Activated naive CD4-positive, alpha-beta T cell (primary cell): ENCODE data around the gene ZXDC.

Source experiments
- DNase-seq, 4 experiments: peaks; one replicate each; lab custom pipeline; 2025; lab: John Stamatoyannopoulos, UW

The ZXDC gene

DNA sequence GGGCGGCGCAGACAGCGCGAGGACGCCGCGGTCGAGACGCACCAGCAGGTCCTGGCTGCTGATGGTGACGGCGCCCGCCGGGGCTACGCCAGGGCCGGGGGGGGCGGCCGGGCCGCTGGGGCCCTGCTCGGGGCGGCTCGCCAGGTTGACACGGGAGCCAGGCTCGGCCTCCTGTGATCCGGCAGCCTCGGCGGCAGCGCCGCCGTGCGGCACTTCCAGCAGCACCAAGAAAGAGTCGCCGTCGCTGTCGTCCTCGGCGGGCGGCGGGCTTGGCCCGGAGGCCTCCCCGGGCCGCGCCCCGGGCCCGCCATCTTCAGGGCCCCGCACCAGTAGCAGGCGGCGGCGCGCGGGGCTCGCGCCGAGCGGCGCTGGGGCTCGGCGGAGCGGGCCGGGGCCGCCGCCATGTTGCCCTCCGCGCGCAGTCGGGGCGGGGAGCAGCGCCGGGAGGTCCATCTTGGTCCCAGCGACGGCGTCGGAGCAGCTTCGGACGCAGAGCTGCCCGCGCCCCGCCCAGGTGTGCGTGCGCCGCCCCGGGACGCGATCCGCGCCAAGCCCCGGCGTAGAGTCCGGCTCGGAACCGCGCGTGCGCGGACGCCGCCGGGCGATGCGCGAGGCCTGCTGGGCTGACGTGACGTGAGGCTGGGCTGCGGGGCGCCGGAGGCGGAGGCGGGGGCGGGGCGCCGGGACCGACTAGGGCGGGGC is at the start of gene ZXDC:
Gene ZXDC, minus strand, starts transcription at position 479 of the 702 bp plus-strand sequence. Its CDS starts 26 bp downstream, at position 453.
- DNase-seq, result peak; percentile 81 to 92 (median 83)

- no peak for DNase-seq
Observed at GRCh38 chr3:126525091-126525852, 49.6 kb upstream of the ZXDC start.

- no peak for DNase-seq
Observed at GRCh38 chr3:126524429-126524988, 48.8 kb upstream of the ZXDC start.

GRCh38 chr3:126523745-126524428 is 48.2 kb upstream of the ZXDC start, which contains the start of gene CHST13:
Gene CHST13, plus strand, starts transcription at chr3:126524155. Its CDS starts 178 bp downstream, at chr3:126524333.
- no peak for DNase-seq

- DNase-seq, result peak in 2 of 4 experiments; percentile 5 to 6
Observed at GRCh38 chr3:126522363-126522788, 46.7 kb upstream of the ZXDC start.

GRCh38 chr3:126521122-126521891 is 45.6 kb upstream of the ZXDC start:
- DNase-seq, result no peak

GRCh38 chr3:126519506-126520455 is 44.1 kb upstream of the ZXDC start:
- DNase-seq, result no peak

DNA sequence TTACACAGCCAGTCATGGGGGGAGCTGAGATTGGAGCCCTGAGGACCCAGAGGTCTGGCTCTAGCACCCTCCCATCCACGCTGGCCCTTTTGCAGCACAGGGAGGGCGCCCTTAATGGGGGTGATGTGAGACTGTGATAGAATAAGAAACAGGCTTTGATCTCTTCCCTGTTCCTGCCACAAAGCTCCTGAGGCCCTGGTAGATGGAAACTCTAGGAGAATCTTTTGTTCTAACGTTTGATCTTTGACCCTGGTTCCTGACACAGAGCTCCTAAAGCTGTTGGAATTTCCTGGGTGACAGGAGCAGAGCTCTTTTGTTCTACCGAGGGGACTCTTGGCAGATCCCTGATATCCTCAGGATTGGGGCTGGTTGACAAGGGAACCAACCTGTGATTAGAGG is 43.1 kb upstream of the ZXDC start:
- DNase-seq, result no peak

- DNase-seq, result no peak
Observed at GRCh38 chr3:126517986-126518778, 42.5 kb upstream of the ZXDC start.

DNA sequence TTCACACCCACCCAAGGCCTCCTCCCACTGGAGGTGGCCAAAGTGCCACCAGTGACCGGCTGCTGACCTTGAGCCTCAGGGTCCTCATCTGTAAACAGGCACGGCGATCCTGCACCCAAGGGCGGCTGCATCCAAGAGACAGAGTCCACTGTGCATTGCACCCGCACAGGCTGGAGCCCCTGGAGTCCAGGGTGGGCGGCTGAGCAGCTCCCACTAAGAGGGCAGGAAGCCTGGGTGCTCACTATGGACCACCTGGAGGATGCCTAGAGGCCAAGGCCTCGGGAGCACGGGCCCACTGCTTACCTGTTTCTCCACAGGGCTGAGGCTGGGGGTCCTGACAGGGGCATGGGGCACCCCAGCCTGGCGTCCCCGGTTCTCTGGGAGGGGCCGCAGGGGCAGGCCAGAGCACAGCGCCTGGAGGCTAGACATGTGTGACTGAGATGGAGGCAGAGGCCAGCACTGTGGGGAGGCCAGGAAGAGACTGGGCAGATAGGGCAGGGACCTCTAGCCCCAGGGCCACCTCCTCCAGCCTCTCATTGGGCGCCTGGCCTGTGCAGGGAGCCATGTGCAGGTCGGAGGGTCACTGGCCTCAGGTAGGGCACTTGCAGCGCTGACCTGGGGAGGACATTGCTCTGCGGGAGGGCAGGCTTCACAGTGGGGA is 41.7 kb upstream of the ZXDC start, which contains the start of gene UROC1:
Gene UROC1, minus strand, starts transcription at position 483 of the 661 bp plus-strand sequence. Its CDS starts 54 bp downstream, at position 429.
- no peak for DNase-seq

DNA sequence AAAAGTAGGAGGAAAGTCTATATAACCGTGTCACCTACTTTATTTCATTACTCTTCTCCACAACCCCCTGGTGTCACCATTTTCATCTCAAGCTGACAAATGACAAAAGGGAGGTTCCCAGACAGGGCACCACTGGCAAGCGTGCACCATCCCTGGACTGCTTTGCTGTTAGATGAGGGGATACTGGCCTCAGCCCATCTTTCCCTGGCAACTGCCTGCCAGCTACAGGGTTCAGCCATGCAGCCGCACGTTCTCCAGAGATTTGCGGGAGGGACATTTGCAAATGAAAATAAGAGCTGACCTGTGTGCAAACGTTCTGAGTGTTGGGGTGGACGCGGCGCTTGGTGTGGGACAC is 41.2 kb upstream of the ZXDC start:
- DNase-seq, result no peak

DNA sequence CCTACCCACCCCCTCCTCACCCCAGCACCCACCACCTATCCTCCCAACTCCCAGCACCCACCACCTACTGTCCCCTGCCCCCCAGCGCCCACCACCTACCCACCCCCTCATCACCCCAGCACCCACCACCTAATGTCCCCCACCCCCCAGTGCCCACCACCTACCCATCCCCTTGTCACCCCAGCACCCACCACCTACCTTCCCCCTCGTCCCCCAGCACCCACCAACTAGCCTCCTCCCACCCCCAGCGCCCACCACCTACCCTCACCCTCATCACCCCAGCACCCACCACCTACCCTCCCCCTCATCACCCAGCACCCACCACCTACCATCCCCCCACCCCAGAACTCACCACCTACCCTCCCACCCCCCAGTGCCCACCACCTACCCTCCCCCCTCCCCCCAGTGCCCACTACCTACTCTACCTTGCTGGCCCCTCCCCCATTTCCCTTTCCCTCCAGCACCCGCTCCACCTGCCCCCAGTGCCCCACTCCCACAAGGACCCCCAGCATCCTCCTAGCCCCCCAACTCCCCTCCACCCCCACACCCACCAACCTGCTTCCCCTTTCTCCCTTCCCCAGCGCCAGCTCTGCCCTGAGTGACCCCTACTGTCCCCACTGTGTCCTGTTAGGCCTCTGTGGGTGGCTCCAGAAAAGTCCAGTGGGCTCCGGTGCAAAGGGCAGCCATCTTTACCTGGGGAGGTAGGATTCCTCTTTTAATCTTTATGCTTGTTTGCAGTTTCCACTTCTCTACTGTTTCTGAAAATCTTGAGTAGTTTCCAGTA is 40.7 kb upstream of the ZXDC start:
- no peak for DNase-seq

DNA sequence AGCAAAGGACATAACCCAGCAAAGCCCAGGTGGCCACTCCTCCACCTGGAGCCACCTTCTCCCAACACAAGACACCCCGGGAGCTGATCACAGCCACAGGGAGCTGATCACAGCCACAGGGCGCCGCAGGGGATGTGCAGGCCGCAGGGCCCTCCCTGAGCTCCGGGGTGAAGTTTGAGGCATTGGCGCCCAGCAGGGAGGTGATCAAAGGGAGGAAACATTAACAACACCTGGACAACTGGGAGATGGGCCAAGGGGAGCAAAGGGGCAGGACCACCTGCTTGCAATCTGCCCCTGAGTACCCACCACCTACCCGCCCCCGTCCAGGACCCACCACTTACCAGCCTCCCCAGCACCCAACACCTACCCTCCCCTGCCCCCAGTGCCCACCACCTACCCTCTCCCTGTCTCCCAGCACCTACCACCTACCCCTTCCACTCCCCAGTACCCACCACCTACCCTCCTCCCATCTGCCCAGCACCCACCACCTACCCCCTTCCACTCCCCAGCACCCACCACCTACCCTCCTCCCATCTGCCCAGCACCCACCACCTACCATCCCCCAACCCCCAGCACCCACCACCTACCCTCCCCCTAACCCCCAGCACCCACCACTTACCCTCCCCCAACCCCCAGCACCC is 39.5 kb upstream of the ZXDC start:
- no peak for DNase-seq

DNA sequence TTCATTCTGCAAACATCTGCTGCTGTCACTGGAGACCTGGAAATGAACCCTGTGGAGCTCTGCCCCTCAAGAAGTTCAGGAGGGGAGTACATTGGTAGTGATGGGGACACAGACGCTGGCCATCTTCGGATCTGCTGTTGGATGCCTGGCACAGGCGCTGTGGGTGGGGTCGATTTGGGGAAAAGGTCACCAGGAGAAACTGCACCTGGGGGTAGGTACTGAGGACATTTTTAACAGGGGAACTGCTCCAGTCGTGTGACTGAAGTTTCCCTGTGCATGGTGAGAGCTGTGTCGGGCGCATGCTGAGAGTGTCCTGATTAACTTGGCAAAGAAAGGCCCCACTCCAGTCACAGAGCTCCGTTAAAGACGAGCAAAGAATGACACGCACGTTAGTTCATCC is 38.5 kb upstream of the ZXDC start:
- no peak for DNase-seq

- DNase-seq, result no peak
Observed at GRCh38 chr3:126512916-126513650, 37.4 kb upstream of the ZXDC start.

GRCh38 chr3:126512026-126512425 is 36.3 kb upstream of the ZXDC start:
- no peak for DNase-seq

- no peak for DNase-seq
Observed at GRCh38 chr3:126511291-126511690, 35.6 kb upstream of the ZXDC start.
